Measurements from ENCODE around the gene CCDC32.
"Not testable (repeated sequence)": the region's sequence is repeated elsewhere in the genome, so short reads cannot be mapped to it uniquely, and the experiment has no call there.

GRCh38 chr15:40576914-40577313 is 12.1 kb upstream of the CCDC32 start:
- not testable (repeated sequence) for TF ChIP-seq ARNTL (CRISPR knock-in tag; IDR thresholded peaks at IDR 0.05); BHLHE40 (IDR thresholded peaks at IDR 0.05; ENCODE audit: low read length); NFE2L2 (IDR thresholded peaks at IDR 0.05; ENCODE audit: low read length); YY1 (IDR thresholded peaks at IDR 0.05; ENCODE audit: insufficient read depth, insufficient replicate concordance, low read depth, low read length); NFYB (CRISPR knock-in tag; IDR thresholded peaks at IDR 0.05); PRDM15 (CRISPR knock-in tag; IDR thresholded peaks at IDR 0.05); FIP1L1 (IDR thresholded peaks at IDR 0.05; ENCODE audit: borderline replicate concordance, insufficient read depth, low read depth, low read length); MXI1 (IDR thresholded peaks at IDR 0.05; ENCODE audit: borderline replicate concordance, low read depth, low read length); NFIC (IDR thresholded peaks at IDR 0.05; ENCODE audit: low read length); ZNF775 (CRISPR knock-in tag; IDR thresholded peaks at IDR 0.05; ENCODE audit: borderline replicate concordance)
- TF ChIP-seq, protein P1, sequence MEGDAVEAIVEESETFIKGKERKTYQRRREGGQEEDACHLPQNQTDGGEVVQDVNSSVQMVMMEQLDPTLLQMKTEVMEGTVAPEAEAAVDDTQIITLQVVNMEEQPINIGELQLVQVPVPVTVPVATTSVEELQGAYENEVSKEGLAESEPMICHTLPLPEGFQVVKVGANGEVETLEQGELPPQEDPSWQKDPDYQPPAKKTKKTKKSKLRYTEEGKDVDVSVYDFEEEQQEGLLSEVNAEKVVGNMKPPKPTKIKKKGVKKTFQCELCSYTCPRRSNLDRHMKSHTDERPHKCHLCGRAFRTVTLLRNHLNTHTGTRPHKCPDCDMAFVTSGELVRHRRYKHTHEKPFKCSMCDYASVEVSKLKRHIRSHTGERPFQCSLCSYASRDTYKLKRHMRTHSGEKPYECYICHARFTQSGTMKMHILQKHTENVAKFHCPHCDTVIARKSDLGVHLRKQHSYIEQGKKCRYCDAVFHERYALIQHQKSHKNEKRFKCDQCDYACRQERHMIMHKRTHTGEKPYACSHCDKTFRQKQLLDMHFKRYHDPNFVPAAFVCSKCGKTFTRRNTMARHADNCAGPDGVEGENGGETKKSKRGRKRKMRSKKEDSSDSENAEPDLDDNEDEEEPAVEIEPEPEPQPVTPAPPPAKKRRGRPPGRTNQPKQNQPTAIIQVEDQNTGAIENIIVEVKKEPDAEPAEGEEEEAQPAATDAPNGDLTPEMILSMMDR (CRISPR knock-in tag; IDR thresholded peaks at IDR 0.05): not testable (repeated sequence)
